Measurements from ENCODE around the gene SLC6A3. TPM values are rescaled to one million over a fixed set of nuclear protein-coding genes. Genes with fewer than 3 reads are reported as not detected.

SLC6A3 gene
- total RNA-seq, 1 experiment from 2014 or later: not detected

DNA sequence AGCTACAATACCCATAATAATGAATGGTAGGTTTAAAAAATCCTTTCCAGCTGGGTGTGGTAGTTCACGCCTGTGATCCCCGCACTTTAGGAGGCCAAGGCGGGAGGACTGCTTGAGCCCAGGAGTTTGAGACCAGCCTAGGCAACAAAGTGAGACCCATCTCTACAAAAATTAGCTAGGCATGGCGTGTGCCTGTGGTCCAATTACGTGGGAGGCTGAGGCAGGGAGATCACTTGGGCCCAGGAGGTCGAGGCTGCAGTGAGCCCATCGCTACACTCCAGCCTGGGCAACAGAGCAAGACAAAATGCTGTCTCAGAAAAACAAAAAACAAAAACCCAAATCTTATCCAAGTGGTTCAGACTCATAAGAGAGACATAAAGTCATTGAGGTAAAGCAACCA, 33.8 kb upstream of the SLC6A3 start:
- TF ChIP-seq, protein P1, sequence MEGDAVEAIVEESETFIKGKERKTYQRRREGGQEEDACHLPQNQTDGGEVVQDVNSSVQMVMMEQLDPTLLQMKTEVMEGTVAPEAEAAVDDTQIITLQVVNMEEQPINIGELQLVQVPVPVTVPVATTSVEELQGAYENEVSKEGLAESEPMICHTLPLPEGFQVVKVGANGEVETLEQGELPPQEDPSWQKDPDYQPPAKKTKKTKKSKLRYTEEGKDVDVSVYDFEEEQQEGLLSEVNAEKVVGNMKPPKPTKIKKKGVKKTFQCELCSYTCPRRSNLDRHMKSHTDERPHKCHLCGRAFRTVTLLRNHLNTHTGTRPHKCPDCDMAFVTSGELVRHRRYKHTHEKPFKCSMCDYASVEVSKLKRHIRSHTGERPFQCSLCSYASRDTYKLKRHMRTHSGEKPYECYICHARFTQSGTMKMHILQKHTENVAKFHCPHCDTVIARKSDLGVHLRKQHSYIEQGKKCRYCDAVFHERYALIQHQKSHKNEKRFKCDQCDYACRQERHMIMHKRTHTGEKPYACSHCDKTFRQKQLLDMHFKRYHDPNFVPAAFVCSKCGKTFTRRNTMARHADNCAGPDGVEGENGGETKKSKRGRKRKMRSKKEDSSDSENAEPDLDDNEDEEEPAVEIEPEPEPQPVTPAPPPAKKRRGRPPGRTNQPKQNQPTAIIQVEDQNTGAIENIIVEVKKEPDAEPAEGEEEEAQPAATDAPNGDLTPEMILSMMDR (conservative IDR thresholded peaks at IDR 0.05; ENCODE audit: low read depth, low read length): no peak
- no peak for TF ChIP-seq EZH2 (IDR thresholded peaks at IDR 0.05; ENCODE audit: borderline replicate concordance, low read depth, low read length, poor library complexity, severe bottlenecking)
- no peak overlapping the region for H3K4me3 ChIP-seq (ENCODE audit: low read depth, low read length, poor library complexity, severe bottlenecking)
- H3K27me3 ChIP-seq (replicated peaks; ENCODE audit: insufficient read depth, low read depth, low read length, poor library complexity): no peaks in the 10 kb centered on the region
- H3K27ac ChIP-seq (ENCODE audit: low read depth, low read length, poor library complexity, severe bottlenecking): no peak overlapping the region
- peaks cover 17% of the 10 kb centered on the region for H3K36me3 ChIP-seq (ENCODE audit: insufficient read depth, low read length, poor library complexity, severe bottlenecking)
- H3K4me1 ChIP-seq (ENCODE audit: insufficient read depth, low read length, poor library complexity, severe bottlenecking): no peaks in the 10 kb centered on the region
- no TSS peak for BruUV-seq (replicated peaks)
- ChIA-PET CTCF (interaction anchor here (0.5 kb wide), 1 partner anchor 163 kb away, joined by 4 read pairs; no protein-coding TSS in a partner anchor), POLR2A (ENCODE audit: low non-redundant PET) (no interaction called here)
- H3K9me3 ChIP-seq (ENCODE audit: low read depth, low read length, poor library complexity, severe bottlenecking): no peaks in the 10 kb centered on the region
- no peak for DNase-seq (ENCODE audit: low spot score)
- intact Hi-C loops (cut with micrococcal nuclease; ENCODE audit: unreplicated experiment): loop anchor here (2.0 kb wide), 1 partner anchor 162 kb away; no protein-coding TSS in a partner anchor

DNA sequence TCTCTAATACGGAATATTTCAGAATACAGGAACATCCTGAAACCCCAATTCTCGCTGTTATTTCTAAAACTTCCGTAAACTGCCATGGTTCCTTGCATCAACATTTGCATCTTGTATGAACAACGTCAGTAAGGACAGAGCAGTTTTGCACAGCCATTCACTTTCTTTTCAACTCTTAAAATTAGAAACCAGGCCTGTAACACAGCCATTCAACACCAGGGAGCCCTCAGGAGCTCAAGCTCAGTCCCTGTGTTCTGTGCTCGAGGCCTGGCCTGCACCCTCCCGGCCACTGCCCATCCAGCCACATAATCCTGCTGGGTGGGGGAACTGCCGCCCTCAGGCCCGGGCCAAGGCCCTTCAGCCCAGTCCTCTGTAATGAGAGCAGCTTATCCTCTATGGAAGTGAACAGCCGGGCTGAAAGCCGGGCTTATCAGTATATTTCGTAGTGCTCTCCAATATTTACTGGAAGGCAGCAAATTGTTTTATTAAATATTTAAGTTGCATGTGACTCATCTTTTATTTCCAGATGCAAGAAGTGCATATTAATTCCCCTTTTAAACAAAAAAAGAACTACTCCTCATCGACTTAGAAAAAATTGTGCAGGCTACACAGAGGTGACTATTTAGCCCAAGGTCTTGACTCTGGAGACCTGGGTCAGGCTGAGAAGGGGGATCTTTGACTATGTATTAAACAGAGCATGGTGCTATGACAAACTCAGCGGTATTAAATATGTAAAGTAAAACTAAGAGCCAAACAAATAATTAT, 33.2 kb upstream of the SLC6A3 start:
- H3K4me1 ChIP-seq (ENCODE audit: insufficient read depth, low read length, poor library complexity, severe bottlenecking): no peaks in the 10 kb centered on the region
- no peaks in the 10 kb centered on the region for H3K27me3 ChIP-seq (replicated peaks; ENCODE audit: insufficient read depth, low read depth, low read length, poor library complexity)
- TSS peak; percentile 29 for BruUV-seq (replicated peaks)
- no peak overlapping the region for H3K27ac ChIP-seq (ENCODE audit: low read depth, low read length, poor library complexity, severe bottlenecking)
- intact Hi-C loops (cut with micrococcal nuclease; ENCODE audit: unreplicated experiment): loop anchor here (2.0 kb wide), 1 partner anchor 162 kb away; no protein-coding TSS in a partner anchor
- POLR2A ChIA-PET (ENCODE audit: low non-redundant PET): no interaction called here
- no peaks in the 10 kb centered on the region for H3K9me3 ChIP-seq (ENCODE audit: low read depth, low read length, poor library complexity, severe bottlenecking)
- CTCF ChIA-PET: interaction anchor here (0.5 kb wide), 1 partner anchor 163 kb away, joined by 4 read pairs; no protein-coding TSS in a partner anchor
- H3K36me3 ChIP-seq (ENCODE audit: insufficient read depth, low read length, poor library complexity, severe bottlenecking): peaks cover 17% of the 10 kb centered on the region
- no peak for TF ChIP-seq EZH2 (IDR thresholded peaks at IDR 0.05; ENCODE audit: borderline replicate concordance, low read depth, low read length, poor library complexity, severe bottlenecking)
- TF ChIP-seq, protein P1 (conservative IDR thresholded peaks at IDR 0.05; ENCODE audit: low read depth, low read length): no peak
- H3K4me3 ChIP-seq (ENCODE audit: low read depth, low read length, poor library complexity, severe bottlenecking): no peak overlapping the region
- no peak for DNase-seq (ENCODE audit: low spot score)

GRCh38 chr5:1477341-1477740, 32.1 kb upstream of the SLC6A3 start:
- ChIA-PET CTCF (no interaction called here), POLR2A (ENCODE audit: low non-redundant PET) (no interaction called here)
- no peak for TF ChIP-seq EZH2 (IDR thresholded peaks at IDR 0.05; ENCODE audit: borderline replicate concordance, low read depth, low read length, poor library complexity, severe bottlenecking)
- H3K27me3 ChIP-seq (replicated peaks; ENCODE audit: insufficient read depth, low read depth, low read length, poor library complexity): no peaks in the 10 kb centered on the region
- no peak overlapping the region for H3K4me3 ChIP-seq (ENCODE audit: low read depth, low read length, poor library complexity, severe bottlenecking)
- no peak for DNase-seq (ENCODE audit: low spot score)
- no peaks in the 10 kb centered on the region for H3K4me1 ChIP-seq (ENCODE audit: insufficient read depth, low read length, poor library complexity, severe bottlenecking)
- no TSS peak for BruUV-seq (replicated peaks)
- no peaks in the 10 kb centered on the region for H3K9me3 ChIP-seq (ENCODE audit: low read depth, low read length, poor library complexity, severe bottlenecking)
- no peak overlapping the region for H3K27ac ChIP-seq (ENCODE audit: low read depth, low read length, poor library complexity, severe bottlenecking)
- H3K36me3 ChIP-seq (ENCODE audit: insufficient read depth, low read length, poor library complexity, severe bottlenecking): peaks cover 17% of the 10 kb centered on the region
- intact Hi-C loops (cut with micrococcal nuclease; ENCODE audit: unreplicated experiment): no loop called here
